Fibroblast of mammary gland (primary cell): Measurements from ENCODE around the gene PELI3.

Experiments used
- DNase-seq: peaks from one replicate; pipeline ENCODE4 v3.0.0-alpha.2; 2010; ENCODE audit warnings: low read depth
- H3K4me3 ChIP-seq: 2 replicates; pipeline ENCODE4 v1.5.1; 2011; ENCODE audit warnings: low read depth, mild to moderate bottlenecking, low read length, moderate library complexity; ENCODE audit not compliant: control insufficient read depth
- TF ChIP-seq, protein P1 (sequence below): conservative IDR thresholded peaks from 2 replicates; pipeline ENCODE4 v1.5.1; 2011; ENCODE audit warnings: low read depth, low read length, inconsistent platforms; ENCODE audit not compliant: control insufficient read depth, insufficient read depth

The PELI3 gene

DNA sequence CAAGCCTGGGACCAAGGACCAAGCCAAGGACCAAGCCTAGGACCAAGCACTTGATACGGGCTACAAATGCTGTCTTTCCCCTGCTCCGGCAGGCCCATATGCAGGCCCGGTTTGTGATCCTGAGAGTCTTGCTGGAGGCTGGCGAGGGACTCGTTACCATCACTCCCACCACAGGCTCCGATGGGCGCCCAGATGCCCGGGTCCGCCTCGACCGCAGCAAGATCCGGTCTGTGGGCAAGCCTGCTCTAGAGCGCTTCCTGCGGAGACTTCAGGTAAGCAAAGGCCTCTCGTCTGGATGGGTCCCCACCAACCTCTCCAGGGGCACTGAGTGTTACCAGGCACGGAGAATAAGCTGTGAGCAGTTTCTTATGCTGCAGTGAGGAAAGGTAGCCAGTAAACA, 30.5 kb downstream of the PELI3 start:
- H3K4me3 ChIP-seq, result no peak overlapping the region
- TF ChIP-seq, protein P1, sequence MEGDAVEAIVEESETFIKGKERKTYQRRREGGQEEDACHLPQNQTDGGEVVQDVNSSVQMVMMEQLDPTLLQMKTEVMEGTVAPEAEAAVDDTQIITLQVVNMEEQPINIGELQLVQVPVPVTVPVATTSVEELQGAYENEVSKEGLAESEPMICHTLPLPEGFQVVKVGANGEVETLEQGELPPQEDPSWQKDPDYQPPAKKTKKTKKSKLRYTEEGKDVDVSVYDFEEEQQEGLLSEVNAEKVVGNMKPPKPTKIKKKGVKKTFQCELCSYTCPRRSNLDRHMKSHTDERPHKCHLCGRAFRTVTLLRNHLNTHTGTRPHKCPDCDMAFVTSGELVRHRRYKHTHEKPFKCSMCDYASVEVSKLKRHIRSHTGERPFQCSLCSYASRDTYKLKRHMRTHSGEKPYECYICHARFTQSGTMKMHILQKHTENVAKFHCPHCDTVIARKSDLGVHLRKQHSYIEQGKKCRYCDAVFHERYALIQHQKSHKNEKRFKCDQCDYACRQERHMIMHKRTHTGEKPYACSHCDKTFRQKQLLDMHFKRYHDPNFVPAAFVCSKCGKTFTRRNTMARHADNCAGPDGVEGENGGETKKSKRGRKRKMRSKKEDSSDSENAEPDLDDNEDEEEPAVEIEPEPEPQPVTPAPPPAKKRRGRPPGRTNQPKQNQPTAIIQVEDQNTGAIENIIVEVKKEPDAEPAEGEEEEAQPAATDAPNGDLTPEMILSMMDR, result no peak
- no peak for DNase-seq

DNA sequence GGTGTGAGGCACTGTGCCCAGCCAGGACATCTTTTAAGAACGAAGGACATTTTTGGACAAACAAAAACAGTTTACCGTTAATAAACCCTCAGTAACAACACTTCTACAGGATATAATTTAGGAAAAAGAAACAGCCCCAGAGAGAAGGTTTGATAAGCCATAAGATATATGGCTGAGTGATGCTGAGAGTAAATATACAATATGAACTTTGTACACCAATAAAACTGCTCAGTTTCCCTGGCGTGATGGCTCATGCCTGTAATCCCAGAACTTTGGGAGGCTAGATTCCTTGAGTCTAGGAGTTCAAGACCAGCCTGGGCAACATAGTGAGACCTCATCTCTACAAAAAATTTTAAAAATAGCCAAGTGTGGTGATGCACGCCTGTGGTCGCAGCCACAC, 31.8 kb downstream of the PELI3 start:
- H3K4me3 ChIP-seq, result no peak overlapping the region
- TF ChIP-seq, protein P1, result no peak
- no peak for DNase-seq

DNA sequence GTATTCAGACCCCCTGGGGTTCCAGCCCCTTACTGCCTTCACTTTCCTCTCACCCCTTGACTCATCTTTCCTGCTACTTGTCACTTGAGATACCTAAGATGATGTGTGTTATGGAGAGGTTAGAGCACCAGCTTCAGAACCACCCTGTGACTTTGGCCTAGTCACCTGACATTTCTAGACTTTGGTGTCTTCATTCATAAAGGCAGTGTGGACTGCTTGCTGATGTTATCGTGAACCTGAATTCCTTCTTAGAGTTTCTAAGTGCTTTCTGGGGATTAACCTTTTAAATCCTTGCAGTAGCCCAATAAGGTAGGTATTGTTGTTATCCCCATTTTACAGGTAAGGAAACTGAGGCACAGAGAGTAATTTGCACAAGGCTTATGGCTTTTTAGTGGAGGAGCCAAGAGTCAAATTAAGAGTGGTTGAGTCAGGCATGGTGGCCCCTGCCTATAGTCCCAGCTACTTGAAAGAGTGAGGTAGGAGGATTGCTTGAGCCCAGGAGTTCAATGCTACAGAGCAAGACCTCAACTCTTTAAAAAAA, 38.6 kb downstream of the PELI3 start:
- no peak for DNase-seq
- TF ChIP-seq, protein P1, result no peak
- no peak overlapping the region for H3K4me3 ChIP-seq

DNA sequence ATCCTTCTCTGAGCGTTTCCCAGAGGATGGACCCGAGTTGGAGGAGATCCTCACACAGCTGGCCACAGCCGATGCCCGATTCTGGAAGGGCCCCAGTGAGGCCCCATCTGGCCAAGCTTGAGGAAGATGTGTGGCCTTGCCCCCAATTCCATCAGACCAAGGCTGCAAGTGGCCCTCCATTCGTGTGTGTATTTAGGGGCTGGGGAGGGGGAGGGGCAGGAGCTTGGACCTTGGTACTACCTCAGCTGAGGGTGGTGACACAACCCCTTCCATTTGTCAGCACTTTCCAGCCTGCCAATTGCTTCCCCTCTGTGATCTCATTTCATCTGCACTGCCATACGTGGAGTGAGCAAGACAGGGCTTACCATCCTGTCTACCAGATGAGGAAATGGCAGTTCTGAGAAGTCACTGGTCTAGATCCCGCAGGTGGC, 42.4 kb downstream of the PELI3 start:
- DNase-seq, result peak; percentile 2
- TF ChIP-seq, protein P1, result no peak
- H3K4me3 ChIP-seq, result no peak overlapping the region

DNA sequence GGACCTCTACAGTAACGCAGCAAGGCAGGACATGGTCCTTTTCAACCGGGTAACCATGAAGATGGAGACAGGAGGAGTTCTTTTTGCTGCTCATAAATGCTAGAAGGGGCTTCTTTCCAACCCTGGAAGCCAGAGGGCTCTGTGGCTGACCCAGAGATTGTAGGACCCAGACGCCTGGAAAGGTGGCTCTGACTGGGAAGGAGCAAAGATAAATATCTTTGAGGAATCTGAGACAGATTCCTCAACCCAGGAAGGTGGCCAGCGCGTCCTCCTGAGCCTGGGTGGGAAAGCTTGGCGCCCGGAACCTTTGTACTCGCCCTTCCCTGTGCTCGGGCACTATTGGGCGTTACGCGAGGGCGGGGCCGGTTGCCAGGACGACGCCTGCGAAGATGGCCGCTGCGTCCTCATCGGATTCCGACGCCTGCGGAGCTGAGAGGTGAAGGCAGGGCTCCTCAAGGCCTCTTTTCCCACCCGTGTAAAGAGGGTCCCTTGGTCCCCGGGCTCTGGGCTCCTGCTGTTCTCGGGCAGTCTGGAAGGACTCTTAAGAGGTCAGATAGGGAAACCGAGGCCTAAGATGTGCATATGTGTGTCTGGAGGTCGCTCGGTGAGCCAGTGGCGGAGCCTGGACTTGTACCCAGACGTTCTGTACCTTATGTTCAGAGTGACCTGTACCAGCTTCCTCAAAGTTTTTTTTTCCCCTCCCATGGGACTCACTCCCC, 43.7 kb downstream of the PELI3 start, which contains the start of gene BBS1:
TSS of gene BBS1 (plus strand) at position 365 of the 719 bp plus-strand sequence. CDS start at position 390, 25 bp downstream.
- TF ChIP-seq, protein P1, result no peak
- DNase-seq, result peak; percentile 69
- peak within 1 kb of the TSS; percentile 99 for H3K4me3 ChIP-seq

DNA sequence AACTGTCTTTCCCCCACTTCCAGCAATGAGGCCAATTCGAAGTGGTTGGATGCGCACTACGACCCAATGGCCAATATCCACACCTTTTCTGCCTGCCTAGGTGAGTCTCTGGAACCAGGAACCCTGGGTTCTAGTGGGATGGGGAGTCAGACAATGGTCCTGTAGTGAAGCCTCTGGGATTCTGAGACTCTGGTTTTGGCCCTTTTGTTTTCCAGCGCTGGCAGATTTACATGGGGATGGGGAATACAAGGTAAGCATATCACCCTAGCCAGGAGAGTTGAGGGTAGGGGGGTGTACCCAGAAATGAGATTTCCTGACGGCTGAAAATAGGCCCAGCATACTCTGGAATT, 44.3 kb downstream of the PELI3 start:
- H3K4me3 ChIP-seq, result peak overlapping the region; percentile 99
- TF ChIP-seq, protein P1, result no peak
- no peak for DNase-seq
